Fibroblast of skin of back (primary cell): ENCODE data around the gene COL15A1.

Source experiments
- DNase-seq: peaks from one replicate; pipeline ENCODE4 v3.0.0-alpha.2; 2013

Gene COL15A1

GRCh38 chr9:99114049-99114440 is 170.3 kb downstream of the COL15A1 start:
- no peak for DNase-seq

GRCh38 chr9:99114846-99115500 is 171.3 kb downstream of the COL15A1 start:
- no peak for DNase-seq

GRCh38 chr9:99116003-99116411 is 172.3 kb downstream of the COL15A1 start:
- DNase-seq = no peak

GRCh38 chr9:99118782-99119466 is 175.2 kb downstream of the COL15A1 start:
- no peak for DNase-seq

- no peak for DNase-seq
These were observed 176.4 kb downstream of the COL15A1 start for GRCh38 chr9:99119976-99120655.
